ENCODE data around the gene PRPF19.

Gene PRPF19

GRCh38 chr11:60842668-60843600, 63.5 kb downstream of the PRPF19 start:
- Histone ChIP-seq H3K4me1 (ENCODE audit: control insufficient read depth, insufficient read depth, low read length) (peaks cover 47% of the 10 kb centered on the region), H3K4me3 (ENCODE audit: low read length) (peak overlapping the region; percentile 97), H3K9me3 (ENCODE audit: control insufficient read depth, low read length) (no peaks in the 10 kb centered on the region), H3K27me3 (replicated peaks; ENCODE audit: control insufficient read depth, insufficient read depth, low read length) (peaks cover 2% of the 10 kb centered on the region), H3K9ac (ENCODE audit: low read length) (peak overlapping the region; percentile 94), H3K36me3 (ENCODE audit: control insufficient read depth, insufficient read depth, low read length, severe bottlenecking) (no peaks in the 10 kb centered on the region)
- peak; percentile 25 for DNase-seq (ENCODE audit: low read depth)

GRCh38 chr11:60841797-60842667, 64.4 kb downstream of the PRPF19 start, which contains the start of gene CCDC86:
CCDC86 (plus strand) TSS chr11:60842113; CDS start chr11:60842125, 12 bp downstream.
- H3K36me3 ChIP-seq (ENCODE audit: control insufficient read depth, insufficient read depth, low read length, severe bottlenecking) = no peaks in the 10 kb centered on the region
- H3K4me3 ChIP-seq (ENCODE audit: low read length) = peak within 1 kb of the TSS; percentile 97
- DNase-seq (ENCODE audit: low read depth) = peak; percentile 97
- peaks cover 47% of the 10 kb centered on the region for H3K4me1 ChIP-seq (ENCODE audit: control insufficient read depth, insufficient read depth, low read length)
- peaks cover 9% of the 10 kb centered on the region for H3K27me3 ChIP-seq (replicated peaks; ENCODE audit: control insufficient read depth, insufficient read depth, low read length)
- no peaks in the 10 kb centered on the region for H3K9me3 ChIP-seq (ENCODE audit: control insufficient read depth, low read length)
- H3K9ac ChIP-seq (ENCODE audit: low read length) = peak within 1 kb of the TSS; percentile 94

Measured in adipocyte (in vitro differentiated cells).